HG03469 (cell line): Measurements from ENCODE around the gene ULK1.

Experiments
- ATAC-seq: cut with Tn5 transposase; IDR thresholded peaks from one replicate; pipeline ENCODE4 v1.9.1; 2021; ENCODE audit warnings: mild to moderate bottlenecking, moderate library complexity, moderate number of reproducible peaks; ENCODE audit not compliant: unreplicated experiment

ULK1 gene

DNA sequence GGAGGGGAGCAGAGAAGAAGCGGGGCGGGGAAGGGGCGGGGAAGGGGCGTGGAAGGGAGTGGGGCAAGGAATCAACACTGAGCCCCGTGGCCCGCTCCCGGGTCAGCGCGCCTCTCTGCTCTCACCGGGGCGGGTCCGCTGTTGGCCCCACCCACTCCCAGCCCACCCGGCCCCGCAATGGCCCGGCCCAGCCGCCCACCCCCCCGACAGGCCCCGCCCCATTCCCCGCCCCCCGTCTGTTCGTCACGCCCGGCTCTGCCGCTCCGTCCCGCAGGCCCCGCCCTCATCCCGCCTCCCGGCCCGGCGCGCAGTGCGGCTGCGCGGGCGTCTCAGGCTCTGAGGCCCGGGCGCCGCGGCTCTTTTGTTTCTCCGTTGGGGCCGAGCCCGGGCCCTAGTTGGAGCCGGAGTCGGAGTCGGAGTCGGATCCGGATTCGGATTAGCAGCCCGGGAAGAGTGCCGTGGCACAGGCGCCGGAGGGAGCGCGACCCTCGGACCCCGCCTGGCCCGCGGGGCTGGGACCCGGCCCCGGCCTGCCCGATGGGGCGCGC lies at the start of gene ULK1:
Gene ULK1 (plus strand): TSS at position 310 of the 548 bp plus-strand sequence. CDS start 380 bp downstream, outside the sequence.
- peak; percentile 72 for ATAC-seq

GRCh38 chr12:131844656-131845055 lies 49.8 kb upstream of the ULK1 start:
- ATAC-seq, result no peak

GRCh38 chr12:131845121-131845520 lies 49.3 kb upstream of the ULK1 start:
- ATAC-seq, result no peak

- no peak for ATAC-seq
These were observed 47.0 kb upstream of the ULK1 start for GRCh38 chr12:131847456-131847855.

GRCh38 chr12:131848753-131849152 lies 45.7 kb upstream of the ULK1 start:
- ATAC-seq, result no peak

DNA sequence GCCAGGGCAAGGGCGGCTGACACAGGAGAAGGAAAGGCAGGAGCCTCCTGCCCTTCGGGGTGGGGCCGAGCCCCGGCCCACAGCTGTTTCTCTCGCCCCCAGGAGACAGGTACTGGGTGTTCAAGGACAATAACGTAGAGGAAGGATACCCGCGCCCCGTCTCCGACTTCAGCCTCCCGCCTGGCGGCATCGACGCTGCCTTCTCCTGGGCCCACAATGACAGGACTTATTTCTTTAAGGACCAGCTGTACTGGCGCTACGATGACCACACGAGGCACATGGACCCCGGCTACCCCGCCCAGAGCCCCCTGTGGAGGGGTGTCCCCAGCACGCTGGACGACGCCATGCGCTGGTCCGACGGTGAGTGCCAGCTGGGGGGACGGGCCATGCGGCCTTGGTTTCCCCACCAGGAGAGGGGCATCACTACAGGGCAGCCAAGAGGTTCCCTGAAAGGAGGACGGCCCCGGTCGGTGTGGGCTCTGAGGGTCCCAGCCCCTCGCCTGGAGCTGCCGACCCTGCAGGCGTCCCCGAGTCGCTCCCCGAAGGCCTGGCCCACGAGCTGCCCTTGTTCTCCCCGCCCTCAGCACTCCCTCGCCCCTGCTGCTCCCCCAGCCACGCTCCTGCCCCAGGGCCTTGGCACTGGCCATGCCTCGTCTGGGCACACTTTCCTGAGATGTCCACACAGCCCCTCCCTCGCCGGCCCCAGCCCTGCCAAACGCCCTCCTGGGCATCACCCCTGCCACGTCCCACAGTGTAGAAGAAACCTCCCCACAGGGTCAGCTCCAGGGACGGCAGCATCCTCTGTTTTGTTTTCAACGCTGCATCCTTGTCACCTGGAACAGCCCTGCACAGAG lies 44.5 kb upstream of the ULK1 start:
- ATAC-seq, result no peak

- ATAC-seq, result no peak
These were observed 43.4 kb upstream of the ULK1 start for GRCh38 chr12:131850856-131851559.

DNA sequence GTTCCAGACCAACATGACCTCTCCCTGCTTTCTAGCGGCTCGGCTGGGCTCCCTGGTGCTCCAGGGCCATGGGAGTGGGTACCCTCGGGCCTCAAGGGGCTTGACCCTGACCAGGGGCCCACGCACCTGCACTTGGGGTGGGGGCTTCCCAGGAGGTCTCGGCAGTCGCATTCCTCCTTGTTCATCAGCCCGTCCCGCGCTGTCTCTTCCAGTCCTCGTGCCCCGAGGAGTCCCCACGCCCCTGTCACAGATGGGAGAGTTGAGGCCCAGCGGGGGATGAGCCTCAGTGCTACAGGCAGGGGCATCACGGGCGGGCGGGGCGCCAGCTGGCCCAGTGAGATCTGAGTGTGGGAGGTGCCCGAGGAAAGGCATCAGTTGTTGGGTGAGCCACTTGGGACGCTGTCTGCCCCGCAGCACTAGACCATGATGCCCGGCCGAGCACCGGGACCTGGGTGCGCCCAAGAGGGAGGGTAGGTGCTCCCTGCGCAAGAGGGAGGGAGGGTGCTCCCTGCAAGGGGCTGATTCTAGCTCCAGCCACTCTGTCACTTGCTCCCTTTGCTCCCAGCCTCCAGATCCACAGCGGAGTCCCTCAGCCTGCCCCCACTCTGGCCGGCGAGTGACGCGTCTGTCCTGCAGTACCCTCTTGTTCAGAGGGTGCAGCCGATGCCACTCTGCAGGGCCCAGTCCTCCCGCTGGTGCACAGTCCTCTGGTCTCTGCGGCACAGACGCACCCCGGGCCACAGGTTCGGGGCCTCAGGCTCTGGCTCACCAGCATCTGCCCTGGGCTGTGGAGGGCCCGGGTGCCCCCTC lies 42.5 kb upstream of the ULK1 start:
- no peak for ATAC-seq

DNA sequence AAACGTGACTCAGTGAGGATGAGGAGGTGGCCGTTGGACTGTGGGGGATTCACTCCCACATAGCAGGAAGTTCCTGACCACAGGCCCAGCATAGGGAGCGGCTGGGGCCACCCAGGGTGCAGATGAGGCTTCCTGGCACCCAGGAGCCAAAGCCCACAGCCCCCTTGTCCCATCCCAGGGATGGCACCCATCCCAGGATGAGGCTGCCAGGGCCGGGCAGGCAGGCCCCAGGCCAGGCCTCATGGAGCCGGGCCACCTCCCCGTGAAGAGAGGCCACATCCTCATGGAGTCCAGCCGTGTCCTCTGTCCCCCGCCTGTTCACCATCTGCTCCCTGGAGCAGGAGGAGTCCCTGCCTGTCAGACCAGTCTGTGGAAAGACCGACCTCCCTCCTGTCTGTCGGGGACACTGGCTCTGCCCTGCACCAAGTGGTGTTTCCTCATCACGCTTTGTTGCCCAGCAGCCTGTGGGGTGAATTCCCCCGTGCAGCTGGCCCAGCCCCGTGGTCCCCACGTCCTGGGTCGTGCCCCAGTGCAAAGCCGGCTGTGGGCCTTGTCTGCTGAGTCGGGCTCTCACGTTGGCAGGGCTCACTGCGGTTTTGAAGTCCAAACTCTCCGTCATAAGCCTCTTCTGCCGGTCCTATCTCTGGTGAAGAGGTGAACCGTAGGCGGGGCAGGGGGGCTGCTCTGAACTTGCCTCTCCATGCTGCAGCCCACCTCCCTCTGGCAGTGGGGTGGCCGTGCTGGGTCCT lies 41.7 kb upstream of the ULK1 start:
- no peak for ATAC-seq

DNA sequence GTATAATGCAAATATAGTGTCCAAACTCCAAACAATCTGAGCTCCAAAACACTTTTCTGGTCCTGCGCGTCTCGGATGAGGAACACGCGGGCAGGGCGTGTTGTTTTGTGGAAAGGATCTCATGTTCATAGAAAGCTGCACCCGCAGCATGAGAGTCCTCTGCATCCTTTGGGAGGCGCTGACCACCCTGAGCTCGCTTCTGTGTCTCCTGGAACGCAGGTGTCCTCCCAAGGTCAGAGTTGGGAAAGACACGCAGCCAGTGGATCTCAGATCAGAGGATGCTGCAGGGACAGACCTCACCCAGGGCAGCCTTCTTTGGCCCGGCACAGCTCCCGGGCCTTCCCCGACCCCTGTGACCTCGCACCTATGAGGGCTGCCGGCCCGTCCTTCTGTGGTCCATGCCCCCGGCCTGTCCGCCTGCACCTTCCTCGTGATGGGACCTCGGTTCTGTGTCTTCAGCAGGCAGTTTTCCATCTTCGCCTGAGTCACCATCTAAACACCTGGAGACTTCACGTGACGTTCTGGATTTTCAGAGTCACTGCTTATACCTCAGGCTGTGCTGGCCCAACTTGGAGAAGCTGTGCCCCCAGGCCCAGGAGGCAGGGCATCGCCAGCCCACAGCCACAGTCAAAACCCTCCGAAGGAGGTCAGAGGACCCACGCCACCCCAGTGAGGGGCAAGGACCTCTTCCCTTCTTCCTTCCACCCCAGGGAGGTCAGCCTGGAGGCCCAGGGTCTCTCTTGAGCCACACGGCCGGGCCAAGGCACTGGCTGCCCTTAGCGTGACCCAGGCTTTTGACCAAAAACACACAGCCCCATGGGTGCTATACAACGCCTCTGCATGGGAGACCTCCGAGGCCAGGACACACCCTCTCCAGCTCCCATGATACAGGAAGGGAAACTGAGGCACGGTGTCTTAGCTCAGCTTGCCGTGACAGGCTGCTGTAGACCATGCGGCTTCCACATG lies 40.3 kb upstream of the ULK1 start:
- ATAC-seq, result no peak

GRCh38 chr12:131854861-131855476 lies 39.5 kb upstream of the ULK1 start:
- ATAC-seq, result no peak

- ATAC-seq, result no peak
These were observed 38.8 kb upstream of the ULK1 start for GRCh38 chr12:131855521-131856142.

DNA sequence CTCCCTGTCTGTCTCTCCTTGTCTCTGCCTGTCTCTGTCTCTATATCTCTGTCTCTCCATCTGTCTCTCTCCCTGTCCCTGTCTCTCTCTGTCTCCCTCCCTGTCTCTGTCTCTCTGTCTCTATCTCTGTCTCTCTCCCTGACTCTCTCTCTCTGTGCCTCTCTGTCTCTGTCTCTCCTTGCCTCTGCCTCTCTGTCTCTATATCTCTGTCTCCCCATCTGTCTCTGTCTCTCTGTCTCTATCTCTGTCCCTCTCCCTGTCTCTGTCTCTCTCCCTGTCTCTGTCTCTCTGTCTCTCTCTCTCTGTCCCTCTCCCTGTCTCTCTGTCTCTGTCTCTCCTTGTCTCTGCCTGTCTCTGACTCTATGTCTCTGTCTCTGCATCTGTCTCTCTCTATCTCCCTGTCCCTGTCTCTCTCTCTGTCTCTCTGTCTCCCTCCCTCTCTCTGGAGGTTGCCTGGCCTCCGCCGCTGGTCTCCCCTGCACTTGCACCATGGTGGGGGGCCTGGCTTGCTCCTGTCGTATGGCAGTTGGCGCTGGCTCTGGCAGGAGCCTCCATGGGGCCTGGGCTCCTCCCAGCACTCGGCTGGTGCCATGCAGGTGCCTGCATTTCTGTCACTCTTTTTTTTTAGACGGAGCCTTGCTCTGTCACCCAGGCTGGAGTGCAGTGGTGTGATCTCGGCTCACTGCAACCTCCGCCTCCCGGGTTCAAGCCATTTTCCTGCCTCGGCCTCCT lies 37.9 kb upstream of the ULK1 start:
- ATAC-seq, result no peak

GRCh38 chr12:131857908-131858850 lies 36.2 kb upstream of the ULK1 start:
- ATAC-seq, result no peak

GRCh38 chr12:131860472-131861260 lies 33.8 kb upstream of the ULK1 start:
- no peak for ATAC-seq
